GM23248 (cell line): Measurements from ENCODE around the gene LARP1. TPM values are rescaled to one million over a fixed set of nuclear protein-coding genes. Genes with fewer than 3 reads are reported as not detected.

ENCODE experiments used
- DNase-seq: peaks from one replicate; pipeline ENCODE4 v3.0.0-alpha.2; 2015
- H2AFZ ChIP-seq: fragments of 200-600 bp; sonication (generic); 2 replicates; pipeline ENCODE4 v1.6.1; 2016; ENCODE audit warnings: antibody characterized with exemption
- H3F3A ChIP-seq: fragments of 200-600 bp; sonication (generic); 2 replicates; pipeline ENCODE4 v1.6.1; 2016; ENCODE audit warnings: mild to moderate bottlenecking, antibody characterized with exemption, mixed run types; ENCODE audit not compliant: insufficient read depth
- H3K27ac ChIP-seq: fragments of 200-600 bp; sonication (generic); 2 replicates; pipeline ENCODE4 v1.5.1; 2016; ENCODE audit warnings: mild to moderate bottlenecking
- H3K27me3 ChIP-seq: fragments of 200-600 bp; sonication (generic); replicated peaks from 2 replicates; pipeline ENCODE4 v1.6.1; 2016; ENCODE audit warnings: mild to moderate bottlenecking; ENCODE audit not compliant: insufficient read depth
- H3K36me3 ChIP-seq: fragments of 200-600 bp; sonication (generic); 2 replicates; pipeline ENCODE4 v1.6.1; 2016; ENCODE audit warnings: low read depth, mild to moderate bottlenecking
- H3K4me1 ChIP-seq: fragments of 200-600 bp; sonication (generic); 2 replicates; pipeline ENCODE4 v1.6.1; 2016; ENCODE audit warnings: mild to moderate bottlenecking; ENCODE audit not compliant: insufficient read depth
- H3K4me2 ChIP-seq: fragments of 200-600 bp; sonication (generic); one replicate; pipeline ENCODE4 v1.6.1; 2016; ENCODE audit warnings: mild to moderate bottlenecking; ENCODE audit not compliant: unreplicated experiment
- H3K4me3 ChIP-seq: fragments of 200-600 bp; sonication (generic); 2 replicates; pipeline ENCODE4 v1.5.1; 2016; ENCODE audit warnings: mild to moderate bottlenecking
- H3K79me2 ChIP-seq: fragments of 200-600 bp; sonication (generic); 2 replicates; pipeline ENCODE4 v1.6.1; 2016; ENCODE audit warnings: mild to moderate bottlenecking; ENCODE audit not compliant: insufficient read depth
- H3K9ac ChIP-seq: fragments of 200-600 bp; sonication (generic); 2 replicates; pipeline ENCODE4 v1.6.1; 2016; ENCODE audit warnings: mild to moderate bottlenecking
- H3K9me2 ChIP-seq: fragments of 200-600 bp; sonication (generic); 2 replicates; pipeline ENCODE4 v1.6.1; 2016; ENCODE audit warnings: mixed run types, mild to moderate bottlenecking, moderate library complexity; ENCODE audit not compliant: insufficient read depth
- H3K9me3 ChIP-seq: fragments of 200-600 bp; sonication (generic); one replicate; pipeline ENCODE4 v1.6.1; 2017; ENCODE audit warnings: low read depth
- H4K20me1 ChIP-seq: fragments of 200-600 bp; sonication (generic); 2 replicates; pipeline ENCODE4 v1.6.0; 2016; ENCODE audit not compliant: insufficient read depth
- EZH2 ChIP-seq: fragments of 200-600 bp; sonication (generic); IDR thresholded peaks from 2 replicates; pipeline ENCODE4 v1.6.1; 2018; ENCODE audit warnings: antibody characterized with exemption, mild to moderate bottlenecking; ENCODE audit not compliant: insufficient read depth, poor library complexity, severe bottlenecking
- EZH2phosphoT487 ChIP-seq: fragments of 200-600 bp; sonication (generic); IDR thresholded peaks from 2 replicates; pipeline ENCODE4 v1.6.1; 2018; ENCODE audit warnings: antibody characterized with exemption, moderate library complexity, mild to moderate bottlenecking, low read depth; ENCODE audit not compliant: insufficient read depth
- WGBS, 2 experiments: methylation state at CpG; one replicate each; pipeline ENCODE4 v1.1.6; 2015 to 2017; ENCODE audit warnings: low lambda C conversion rate in 2 of 2, low coverage in 1 of 2; ENCODE audit errors: missing lambda C conversion rate in 2 of 2; 5-methylcytosine and 5-hydroxymethylcytosine counted together
- in situ Hi-C: fragments of 300-500 bp; cut with MboI; formaldehyde crosslinking; loops from 2 replicates; pipeline ENCODE4 v1.15.0; 2020
- polyA plus RNA-seq: library from polyadenylated mRNA; unstranded; fragments of >200 nt; fragmentation: Nextera tagmentation; extraction: Ambion mirVana; gene quantifications from 2 replicates; pipeline ENCODE4 v1.2.1, GENCODE V29; 2016
- total RNA-seq: library from RNA; depleted of rRNA; stranded (reverse); fragments of >200 nt; shearing (Covaris generic); gene quantifications from 2 replicates; pipeline ENCODE4 v1.2.3, GENCODE V29; 2014

Gene LARP1
- total and polyA plus RNA-seq, 2 experiments from 2014 or later, result 33.8 to 59.9 TPM

GRCh38 chr5:154782812-154783592 lies 27.8 kb downstream of the LARP1 start:
- no peak overlapping the region for H3K9ac ChIP-seq
- H3F3A ChIP-seq, result peaks cover 14% of the 10 kb centered on the region
- in situ Hi-C loops, result no loop called here
- H3K36me3 ChIP-seq, result no peaks in the 10 kb centered on the region
- no peak overlapping the region for H3K27ac ChIP-seq
- no peak for TF ChIP-seq EZH2
- no peak for TF ChIP-seq EZH2phosphoT487
- peaks cover 100% of the 10 kb centered on the region for H3K79me2 ChIP-seq
- H3K9me2 ChIP-seq, result no peaks in the 10 kb centered on the region
- H3K4me1 ChIP-seq, result peaks cover 28% of the 10 kb centered on the region
- WGBS, 2 experiments, result 47 to 50% methylated on average over 1 of the region's 1 CpG
- H3K4me3 ChIP-seq, result no peak overlapping the region
- H3K27me3 ChIP-seq, result no peaks in the 10 kb centered on the region
- H2AFZ ChIP-seq, result no peak overlapping the region
- peaks cover 57% of the 10 kb centered on the region for H4K20me1 ChIP-seq
- no peaks in the 10 kb centered on the region for H3K9me3 ChIP-seq
- DNase-seq, result no peak
- H3K4me2 ChIP-seq, result no peak overlapping the region

GRCh38 chr5:154783774-154784460 lies 28.7 kb downstream of the LARP1 start:
- peaks cover 100% of the 10 kb centered on the region for H3K79me2 ChIP-seq
- H3F3A ChIP-seq, result peaks cover 5% of the 10 kb centered on the region
- no peaks in the 10 kb centered on the region for H3K36me3 ChIP-seq
- H4K20me1 ChIP-seq, result peaks cover 59% of the 10 kb centered on the region
- no peak overlapping the region for H3K4me3 ChIP-seq
- H3K9me3 ChIP-seq, result no peaks in the 10 kb centered on the region
- peaks cover 30% of the 10 kb centered on the region for H3K4me1 ChIP-seq
- WGBS, 2 experiments, result 69 to 74% methylated on average over 11 of the region's 11 CpGs
- H3K27ac ChIP-seq, result peak overlapping the region; percentile 26
- no peak overlapping the region for H2AFZ ChIP-seq
- DNase-seq, result peak; percentile 68
- no peak overlapping the region for H3K4me2 ChIP-seq
- no peaks in the 10 kb centered on the region for H3K9me2 ChIP-seq
- no peak overlapping the region for H3K9ac ChIP-seq
- H3K27me3 ChIP-seq, result no peaks in the 10 kb centered on the region
- TF ChIP-seq EZH2phosphoT487 (no peak), EZH2 (no peak)
- in situ Hi-C loops, result no loop called here

- Histone ChIP-seq H3K9me3 (no peaks in the 10 kb centered on the region), H3K79me2 (peaks cover 100% of the 10 kb centered on the region), H3K27me3 (no peaks in the 10 kb centered on the region), H4K20me1 (peaks cover 52% of the 10 kb centered on the region), H2AFZ (no peak overlapping the region), H3K4me3 (no peak overlapping the region), H3K36me3 (no peaks in the 10 kb centered on the region), H3F3A (peaks cover 4% of the 10 kb centered on the region; the same call in 1 of the 2 replicates), H3K9ac (no peak overlapping the region), H3K9me2 (no peaks in the 10 kb centered on the region), H3K4me1 (peaks cover 29% of the 10 kb centered on the region), H3K27ac (no peak overlapping the region), H3K4me2 (no peak overlapping the region)
- DNase-seq, result no peak
- WGBS, 2 experiments, result 93 to 96% methylated on average over 2 of the region's 2 CpGs
- in situ Hi-C loops, result no loop called here
- TF ChIP-seq EZH2phosphoT487, result no peak
These were observed 29.7 kb downstream of the LARP1 start for GRCh38 chr5:154784856-154785255.

GRCh38 chr5:154786414-154786813 lies 31.2 kb downstream of the LARP1 start:
- no peak overlapping the region for H2AFZ ChIP-seq
- H3K9ac ChIP-seq, result no peak overlapping the region
- no peaks in the 10 kb centered on the region for H3K27me3 ChIP-seq
- H3K36me3 ChIP-seq, result 0 out of 2 replicates have a peak, but pooled peaks cover 1% of the 10 kb centered on the region
- WGBS, 2 experiments, result 96 to 100% methylated on average over 2 of the region's 2 CpGs
- TF ChIP-seq EZH2phosphoT487, result no peak
- no peak for TF ChIP-seq EZH2
- H3K27ac ChIP-seq, result no peak overlapping the region
- no peak for DNase-seq
- H3F3A ChIP-seq, result no peaks in the 10 kb centered on the region; the same call in 1 of the 2 replicates
- peaks cover 40% of the 10 kb centered on the region for H4K20me1 ChIP-seq
- H3K9me2 ChIP-seq, result no peaks in the 10 kb centered on the region
- in situ Hi-C loops, result no loop called here
- H3K4me2 ChIP-seq, result no peak overlapping the region
- no peaks in the 10 kb centered on the region for H3K9me3 ChIP-seq
- H3K4me3 ChIP-seq, result no peak overlapping the region
- peaks cover 29% of the 10 kb centered on the region for H3K4me1 ChIP-seq
- peaks cover 100% of the 10 kb centered on the region for H3K79me2 ChIP-seq
